ENCODE data around the gene ZNF526.

GRCh38 chr19:42232435-42232834 is 12.3 kb downstream of the ZNF526 start:
- TF ChIP-seq CTCF (conservative IDR thresholded peaks at IDR 0.05), result no peak
- TF ChIP-seq ZFX (IDR thresholded peaks at IDR 0.05), result no peak
